ENCODE data around the gene POFUT1. TPM values are rescaled to one million over a fixed set of nuclear protein-coding genes. Genes with fewer than 3 reads are reported as not detected.

The POFUT1 gene
- total RNA-seq, 4 donors from 2014 or later = 26.0 to 49.4 (median 32.4) TPM

GRCh38 chr20:32231847-32232246 lies 24.2 kb downstream of the POFUT1 start:
- WGBS, 2 donors = 55 to 60% methylated on average over 4 of the region's 4 CpGs
- Histone ChIP-seq H3K36me3 (peaks cover 0 to 100% (median 11%) of the 10 kb centered on the region in 3 donors), H3K4me1 (peaks cover 0 to 6% (median 0%) of the 10 kb centered on the region in 4 donors), H3K9me3 (no peaks in the 10 kb centered on the region), H3K27ac (peak overlapping the region in 1 of 4 donors; percentile 16), H3K4me3 (no peak overlapping the region), H3K27me3 (no peaks in the 10 kb centered on the region)
- TF ChIP-seq, protein P1, sequence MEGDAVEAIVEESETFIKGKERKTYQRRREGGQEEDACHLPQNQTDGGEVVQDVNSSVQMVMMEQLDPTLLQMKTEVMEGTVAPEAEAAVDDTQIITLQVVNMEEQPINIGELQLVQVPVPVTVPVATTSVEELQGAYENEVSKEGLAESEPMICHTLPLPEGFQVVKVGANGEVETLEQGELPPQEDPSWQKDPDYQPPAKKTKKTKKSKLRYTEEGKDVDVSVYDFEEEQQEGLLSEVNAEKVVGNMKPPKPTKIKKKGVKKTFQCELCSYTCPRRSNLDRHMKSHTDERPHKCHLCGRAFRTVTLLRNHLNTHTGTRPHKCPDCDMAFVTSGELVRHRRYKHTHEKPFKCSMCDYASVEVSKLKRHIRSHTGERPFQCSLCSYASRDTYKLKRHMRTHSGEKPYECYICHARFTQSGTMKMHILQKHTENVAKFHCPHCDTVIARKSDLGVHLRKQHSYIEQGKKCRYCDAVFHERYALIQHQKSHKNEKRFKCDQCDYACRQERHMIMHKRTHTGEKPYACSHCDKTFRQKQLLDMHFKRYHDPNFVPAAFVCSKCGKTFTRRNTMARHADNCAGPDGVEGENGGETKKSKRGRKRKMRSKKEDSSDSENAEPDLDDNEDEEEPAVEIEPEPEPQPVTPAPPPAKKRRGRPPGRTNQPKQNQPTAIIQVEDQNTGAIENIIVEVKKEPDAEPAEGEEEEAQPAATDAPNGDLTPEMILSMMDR (IDR thresholded peaks at IDR 0.05) = no peak
- TF ChIP-seq POLR2A (IDR thresholded peaks at IDR 0.05) (no peak), EP300 (IDR thresholded peaks at IDR 0.05) (no peak)
- no peak for DNase-seq (ENCODE audit: low spot score in 2 of 2)

- Histone ChIP-seq H3K27ac (peak overlapping the region in 1 of 4 donors; percentile 16), H3K27me3 (no peaks in the 10 kb centered on the region), H3K4me3 (no peak overlapping the region), H3K9me3 (no peaks in the 10 kb centered on the region), H3K36me3 (peaks cover 0 to 100% (median 11%) of the 10 kb centered on the region in 3 donors), H3K4me1 (peaks cover 0 to 6% (median 0%) of the 10 kb centered on the region in 4 donors)
- TF ChIP-seq, protein P1 (IDR thresholded peaks at IDR 0.05) = no peak
- no peak for TF ChIP-seq EP300 (IDR thresholded peaks at IDR 0.05)
- TF ChIP-seq POLR2A (IDR thresholded peaks at IDR 0.05) = no peak
- no peak for DNase-seq (ENCODE audit: low spot score in 2 of 2)
Observed at GRCh38 chr20:32232326-32232886, 24.7 kb downstream of the POFUT1 start.

- no peak for DNase-seq (ENCODE audit: low spot score in 2 of 2)
- Histone ChIP-seq H3K36me3 (peaks cover 0 to 91% (median 11%) of the 10 kb centered on the region in 3 donors), H3K4me1 (peaks cover 0 to 6% (median 0%) of the 10 kb centered on the region in 4 donors), H3K9me3 (no peaks in the 10 kb centered on the region), H3K27ac (no peak overlapping the region), H3K4me3 (no peak overlapping the region), H3K27me3 (no peaks in the 10 kb centered on the region)
- 94 to 96% methylated on average over 9 of the region's 9 CpGs for WGBS, 2 donors
- TF ChIP-seq, protein P1 (IDR thresholded peaks at IDR 0.05) = no peak
- TF ChIP-seq POLR2A (IDR thresholded peaks at IDR 0.05) = no peak
Observed at GRCh38 chr20:32233286-32233685, 25.6 kb downstream of the POFUT1 start.

DNA sequence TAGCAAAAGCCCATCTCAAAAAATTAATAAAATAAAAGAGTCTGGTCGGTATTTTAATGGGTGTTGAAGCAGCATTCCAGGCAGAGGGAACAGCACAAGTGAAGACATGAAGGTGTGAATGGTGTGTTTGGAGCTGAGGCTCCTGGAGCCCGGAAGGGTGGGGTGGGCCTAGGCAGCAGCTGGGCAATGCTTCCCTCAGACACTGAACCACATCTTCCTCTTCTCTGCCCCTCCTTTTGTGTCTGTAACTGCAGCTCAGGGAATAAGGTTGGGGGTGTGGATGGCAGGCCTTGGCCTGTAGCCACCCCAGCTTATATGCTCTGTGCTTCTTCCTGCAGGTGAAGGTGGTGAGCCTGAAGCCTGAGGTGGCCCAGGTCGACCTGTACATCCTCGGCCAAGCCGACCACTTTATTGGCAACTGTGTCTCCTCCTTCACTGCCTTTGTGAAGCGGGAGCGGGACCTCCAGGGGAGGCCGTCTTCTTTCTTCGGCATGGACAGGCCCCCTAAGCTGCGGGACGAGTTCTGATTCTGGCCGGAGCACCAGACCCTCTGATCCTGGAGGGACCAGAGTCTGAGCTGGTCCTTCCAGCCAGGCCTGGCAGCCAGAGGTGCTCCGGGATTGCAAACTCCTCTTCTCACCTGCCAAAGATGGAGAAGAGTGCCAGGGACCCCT lies 26.6 kb downstream of the POFUT1 start:
- Histone ChIP-seq H3K27me3 (no peaks in the 10 kb centered on the region), H3K4me3 (no peak overlapping the region), H3K9me3 (no peaks in the 10 kb centered on the region), H3K36me3 (peaks cover 0 to 82% (median 11%) of the 10 kb centered on the region in 3 donors), H3K27ac (no peak overlapping the region), H3K4me1 (peaks cover 0 to 6% (median 0%) of the 10 kb centered on the region in 4 donors)
- 87 to 94% methylated on average over 13 of the region's 13 CpGs for WGBS, 2 donors
- DNase-seq (ENCODE audit: low spot score in 2 of 2) = no peak
- TF ChIP-seq, protein P1 (IDR thresholded peaks at IDR 0.05) = no peak
- no peak for TF ChIP-seq EP300 (IDR thresholded peaks at IDR 0.05)
- TF ChIP-seq POLR2A (IDR thresholded peaks at IDR 0.05) = no peak

GRCh38 chr20:32235331-32236047 lies 27.8 kb downstream of the POFUT1 start:
- H3K4me1 ChIP-seq = peaks cover 0 to 6% (median 0%) of the 10 kb centered on the region in 4 donors
- no peaks in the 10 kb centered on the region for H3K9me3 ChIP-seq
- no peaks in the 10 kb centered on the region for H3K27me3 ChIP-seq
- H3K27ac ChIP-seq = no peak overlapping the region
- H3K36me3 ChIP-seq = peaks cover 0 to 69% (median 11%) of the 10 kb centered on the region in 3 donors
- WGBS, 2 donors = 72 to 80% methylated on average over 6 of the region's 6 CpGs
- H3K4me3 ChIP-seq = no peak overlapping the region
- TF ChIP-seq EP300 (IDR thresholded peaks at IDR 0.05) = no peak
- no peak for TF ChIP-seq POLR2A (IDR thresholded peaks at IDR 0.05)
- TF ChIP-seq, protein P1 (IDR thresholded peaks at IDR 0.05) = no peak
- no peak for DNase-seq (ENCODE audit: low spot score in 2 of 2)
